GM23338 (cell line): ENCODE measurements around the gene LAMTOR4. TPM values are rescaled to one million over a fixed set of nuclear protein-coding genes. Genes with fewer than 3 reads are reported as not detected.

Experiments used
- ATAC-seq: fragments of 200-7000 bp; cut with Tn5 transposase; 3 replicates; pipeline ENCODE4 v1.9.1; 2020
- DNase-seq: peaks from one replicate; pipeline ENCODE4 v3.0.0-alpha.2; 2015; ENCODE audit warnings: low spot score
- H2AFZ ChIP-seq: fragments of 200-600 bp; sonication (generic); 2 replicates; pipeline ENCODE4 v1.8.0; 2016; ENCODE audit warnings: antibody characterized with exemption, mild to moderate bottlenecking, moderate library complexity
- H3F3A ChIP-seq: fragments of 200-600 bp; sonication (generic); replicated peaks from 2 replicates; pipeline ENCODE4 v1.8.0; 2017; ENCODE audit warnings: antibody characterized with exemption, mixed run types, low read depth
- H3K27ac ChIP-seq: fragments of 200-600 bp; sonication (generic); 2 replicates; pipeline ENCODE4 v1.6.1; 2016; ENCODE audit warnings: low read depth
- H3K27me3 ChIP-seq: fragments of 200-600 bp; sonication (generic); 2 replicates; pipeline ENCODE4 v1.8.0; 2016; ENCODE audit warnings: mild to moderate bottlenecking, mixed run types, moderate library complexity; ENCODE audit not compliant: insufficient read depth
- H3K36me3 ChIP-seq: fragments of 200-600 bp; sonication (generic); 2 replicates; pipeline ENCODE4 v1.8.0; 2016; ENCODE audit warnings: mild to moderate bottlenecking; ENCODE audit not compliant: insufficient read depth
- H3K4me1 ChIP-seq: fragments of 200-600 bp; sonication (generic); 2 replicates; pipeline ENCODE4 v1.8.0; 2016; ENCODE audit warnings: mild to moderate bottlenecking, moderate library complexity; ENCODE audit not compliant: insufficient read depth
- H3K4me2 ChIP-seq: fragments of 200-600 bp; sonication (generic); 2 replicates; pipeline ENCODE4 v1.7.1; 2017; ENCODE audit warnings: mixed run types
- H3K4me3 ChIP-seq: fragments of 200-600 bp; sonication (generic); 2 replicates; pipeline ENCODE4 v1.6.1; 2016; ENCODE audit warnings: mixed run types
- H3K79me2 ChIP-seq: fragments of 200-600 bp; sonication (generic); replicated peaks from 2 replicates; pipeline ENCODE4 v1.8.0; 2017; ENCODE audit warnings: mild to moderate bottlenecking; ENCODE audit not compliant: insufficient read depth
- H3K9me2 ChIP-seq: fragments of 200-600 bp; sonication (generic); 2 replicates; pipeline ENCODE4 v1.8.0; 2017; ENCODE audit not compliant: insufficient read depth
- H4K20me1 ChIP-seq: fragments of 200-600 bp; sonication (generic); replicated peaks from 2 replicates; pipeline ENCODE4 v1.8.0; 2017; ENCODE audit warnings: mild to moderate bottlenecking; ENCODE audit not compliant: insufficient read depth
- H3K27ac Mint-ChIP-seq: 2 replicates; pipeline ENCODE4 v1.8.0; 2020; ENCODE audit warnings: inconsistent platforms, mild to moderate bottlenecking, moderate library complexity, mixed read lengths
- H3K27me3 Mint-ChIP-seq: 3 replicates; pipeline ENCODE4 v1.8.0; 2022; ENCODE audit warnings: low read depth, mild to moderate bottlenecking, moderate library complexity, mixed read lengths, inconsistent platforms; ENCODE audit not compliant: insufficient read depth, poor library complexity
- H3K36me3 Mint-ChIP-seq: 3 replicates; pipeline ENCODE4 v1.8.0; 2021; ENCODE audit warnings: low read depth, mild to moderate bottlenecking, inconsistent platforms, moderate library complexity, mixed read lengths
- H3K4me1 Mint-ChIP-seq: 3 replicates; pipeline ENCODE4 v1.8.0; 2020; ENCODE audit warnings: mild to moderate bottlenecking, inconsistent platforms, mixed read lengths
- H3K4me3 Mint-ChIP-seq: 3 replicates; pipeline ENCODE4 v1.8.0; 2021; ENCODE audit warnings: moderate library complexity, mild to moderate bottlenecking, inconsistent platforms, mixed read lengths
- H3K9me3 Mint-ChIP-seq: 3 replicates; pipeline ENCODE4 v1.8.0; 2020; ENCODE audit warnings: moderate library complexity, mild to moderate bottlenecking, inconsistent platforms, mixed read lengths
- CTCF ChIP-seq, 2 experiments: fragments of 200-600 bp in 1 of 2; sonication (generic) in 1 of 2; conservative IDR thresholded peaks; 2 replicates each; pipeline versions ENCODE4 v1.5.1 to v1.6.1; 2016 to 2017; ENCODE audit warnings: antibody characterized with exemption in 2 of 2, low read depth in 2 of 2, mild to moderate bottlenecking in 2 of 2, moderate library complexity in 1 of 2
- ETS1 ChIP-seq: IDR thresholded peaks from 2 replicates; pipeline ENCODE4 v1.6.1; 2016; ENCODE audit warnings: antibody characterized with exemption
- NANOG ChIP-seq: IDR thresholded peaks from 2 replicates; pipeline ENCODE4 v1.6.1; 2016; ENCODE audit warnings: antibody characterized with exemption, borderline replicate concordance
- POLR2AphosphoS5 ChIP-seq: IDR thresholded peaks from 2 replicates; pipeline ENCODE4 v1.6.1; 2016; ENCODE audit warnings: antibody characterized with exemption, low read depth
- REST ChIP-seq: IDR thresholded peaks from one replicate; pipeline ENCODE4 v1.6.1; 2018; ENCODE audit warnings: antibody characterized with exemption; ENCODE audit not compliant: unreplicated experiment
- STAT1 ChIP-seq: IDR thresholded peaks from one replicate; pipeline ENCODE4 v1.6.1; 2016; ENCODE audit warnings: antibody characterized with exemption; ENCODE audit not compliant: unreplicated experiment
- ZNF114 ChIP-seq: fragments of 250-450 bp; sonication (Bioruptor Pico); IDR thresholded peaks from 2 replicates; pipeline ENCODE4 v1.5.0; 2020; ENCODE audit warnings: mild to moderate bottlenecking, moderate library complexity
- ZNF331 ChIP-seq: fragments of 250-450 bp; sonication (Bioruptor Pico); IDR thresholded peaks from 2 replicates; pipeline ENCODE4 v1.5.0; 2020; ENCODE audit warnings: low read depth, mild to moderate bottlenecking, moderate library complexity
- polyA plus RNA-seq: library from polyadenylated mRNA; unstranded; fragments of >200 nt; fragmentation: Nextera tagmentation; extraction: Ambion mirVana; gene quantifications from 2 replicates; pipeline ENCODE4 v1.2.1, GENCODE V29; 2016
- total RNA-seq: library from RNA; depleted of rRNA; stranded (reverse); fragments of >200 nt; shearing (Covaris generic); gene quantifications from 2 replicates; pipeline ENCODE4 v1.2.3, GENCODE V29; 2014

The LAMTOR4 gene
- total and polyA plus RNA-seq, 2 experiments from 2014 or later = 145 to 333 TPM

- TF ChIP-seq REST (no peak), ZNF331 (CRISPR knock-in tag) (no peak), ZNF114 (CRISPR knock-in tag) (no peak), STAT1 (no peak), CTCF (conservative IDR thresholded peaks at IDR 0.05; ENCODE audit: low read depth in 2 of 2) (no peak), POLR2AphosphoS5 (no peak), NANOG (no peak)
These were observed 45.5 kb upstream of the LAMTOR4 start (continued) for GRCh38 chr7:100102950-100103840.

- no peaks in the 10 kb centered on the region for H3K9me2 ChIP-seq
- no peak overlapping the region for H2AFZ ChIP-seq
- no peaks in the 10 kb centered on the region for H4K20me1 ChIP-seq
- Mint-ChIP-seq H3K27me3 (peaks cover 38% of the 10 kb centered on the region), H3K36me3 (peaks cover 70% of the 10 kb centered on the region), H3K9me3 (no peaks in the 10 kb centered on the region), H3K27ac (no peak overlapping the region), H3K4me3 (no peak overlapping the region; the same call in 2 of the 3 replicates), H3K4me1 (peaks cover 8% of the 10 kb centered on the region)
- no peaks in the 10 kb centered on the region for H3K27me3 ChIP-seq
- H3K4me1 ChIP-seq = peaks cover 5% of the 10 kb centered on the region; the same call in 1 of the 2 replicates
- peaks cover 14% of the 10 kb centered on the region for H3K79me2 ChIP-seq
- H3F3A ChIP-seq = peaks cover 8% of the 10 kb centered on the region; the same call in 1 of the 2 replicates
- no peak overlapping the region for H3K27ac ChIP-seq
- ATAC-seq (no peak), DNase-seq (no peak)
- H3K4me3 ChIP-seq = no peak overlapping the region
- H3K36me3 ChIP-seq = peaks cover 12% of the 10 kb centered on the region; the same call in 1 of the 2 replicates
- no peak overlapping the region for H3K4me2 ChIP-seq
- TF ChIP-seq CTCF (conservative IDR thresholded peaks at IDR 0.05; ENCODE audit: low read depth in 2 of 2) = no peak
- no peak for TF ChIP-seq ETS1
- no peak for TF ChIP-seq REST
These were observed 43.2 kb upstream of the LAMTOR4 start for GRCh38 chr7:100105534-100105933.
